GM18861 (cell line): Measurements from ENCODE around the gene ISM2.
"Not testable (repeated sequence)": the region's sequence is repeated elsewhere in the genome, so short reads cannot be mapped to it uniquely, and the experiment has no call there.

Experiments
- ATAC-seq: cut with Tn5 transposase; IDR thresholded peaks from one replicate; pipeline ENCODE4 v1.9.1; 2021; ENCODE audit not compliant: unreplicated experiment

Gene ISM2

DNA sequence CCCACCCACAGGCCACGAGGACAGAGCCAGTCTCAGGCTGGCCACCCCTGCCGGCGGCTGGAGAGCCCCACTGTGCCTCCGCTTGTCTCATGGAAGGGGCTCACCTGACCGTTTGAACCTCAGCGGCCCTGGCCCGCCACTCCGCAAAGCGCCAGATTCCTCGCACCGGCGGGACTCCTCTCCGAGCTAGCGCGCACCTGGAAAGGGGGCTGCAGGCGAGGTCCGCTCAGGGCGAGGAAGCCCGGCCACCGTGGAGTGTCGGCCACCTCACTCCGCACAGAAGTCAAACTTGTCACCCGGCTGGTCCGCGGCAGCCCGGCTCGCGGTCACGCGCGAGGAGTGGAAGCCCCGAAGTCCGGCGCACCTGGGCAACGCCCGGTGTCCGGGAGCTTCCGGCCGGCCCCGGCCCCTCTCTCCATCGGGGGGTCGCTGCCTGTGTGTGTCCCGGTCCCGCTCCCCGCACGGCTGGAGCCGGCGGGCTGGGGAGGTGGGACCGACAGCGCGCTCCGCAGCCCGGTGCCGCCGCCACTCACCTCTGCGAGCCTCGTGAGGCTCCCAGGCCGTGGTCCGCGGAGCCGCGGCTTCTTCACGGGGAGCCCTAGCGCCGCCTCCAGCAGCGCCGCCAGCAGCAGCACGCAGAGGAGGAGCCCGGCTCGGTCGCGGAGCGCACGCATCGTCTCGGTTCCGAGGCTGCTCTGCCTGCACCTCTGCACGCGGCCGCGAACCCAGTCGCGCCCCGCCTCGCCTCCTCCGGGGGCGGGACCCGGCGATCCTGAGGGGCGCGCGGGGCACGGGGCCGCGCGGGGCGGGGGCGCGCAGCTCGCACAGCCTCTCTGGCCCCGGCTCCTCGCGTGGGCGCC lies at the start of gene ISM2:
Gene ISM2, minus strand, starts transcription at position 697 of the 860 bp plus-strand sequence. Its CDS starts 23 bp downstream, at position 674.
- peak; percentile 53 for ATAC-seq

DNA sequence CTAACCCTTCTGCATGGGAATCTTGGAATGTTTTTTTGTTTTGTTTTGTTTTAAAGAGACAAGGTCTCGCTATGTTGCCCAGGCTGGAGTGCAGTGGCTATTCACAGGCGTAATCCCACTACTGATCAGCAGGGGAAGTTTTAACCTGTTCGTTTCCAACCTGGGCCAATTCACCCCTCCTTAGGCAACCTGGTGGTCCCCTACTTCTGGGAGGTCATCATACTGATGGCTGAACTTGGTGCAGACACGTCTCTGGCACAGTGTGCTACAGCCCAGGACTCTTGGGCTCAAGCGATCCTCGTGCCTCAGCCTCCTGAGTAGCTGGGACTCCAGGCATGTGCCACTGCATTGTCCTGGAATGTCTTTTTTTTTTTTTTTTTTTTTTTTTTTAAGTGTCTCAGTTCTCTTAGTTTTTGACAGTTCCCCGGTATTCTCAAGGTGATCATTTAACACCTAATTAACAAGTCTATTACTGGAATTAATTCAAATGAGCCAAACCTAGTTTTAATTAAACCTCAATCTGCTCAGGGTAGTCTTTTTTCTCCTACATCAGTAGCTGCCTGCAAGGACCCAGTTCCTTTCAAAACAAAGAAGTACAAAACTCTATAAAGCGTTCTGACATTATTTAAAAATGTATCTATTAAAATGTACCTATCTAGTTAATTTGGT lies 49.0 kb upstream of the ISM2 start:
- no peak for ATAC-seq

DNA sequence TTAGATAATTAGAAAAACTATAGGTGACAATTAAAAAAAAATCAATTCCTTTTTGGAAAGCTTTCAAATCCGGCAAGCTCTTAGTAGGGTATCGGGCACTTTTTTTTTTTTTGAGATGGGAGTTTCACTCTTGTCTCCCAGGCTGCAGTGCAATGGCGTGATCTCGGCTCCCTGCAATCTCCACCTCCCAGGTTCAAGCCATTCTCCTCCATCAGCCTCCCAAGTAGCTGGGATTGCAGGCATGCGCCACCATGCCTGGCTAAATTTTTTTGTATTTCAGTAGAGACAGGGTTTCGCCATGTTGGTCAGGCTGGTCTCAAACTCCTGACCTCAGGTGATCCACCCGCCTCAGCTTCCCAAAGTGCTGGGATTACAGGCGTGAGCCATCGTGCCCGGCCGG lies 46.6 kb upstream of the ISM2 start:
- not testable (repeated sequence) for ATAC-seq

DNA sequence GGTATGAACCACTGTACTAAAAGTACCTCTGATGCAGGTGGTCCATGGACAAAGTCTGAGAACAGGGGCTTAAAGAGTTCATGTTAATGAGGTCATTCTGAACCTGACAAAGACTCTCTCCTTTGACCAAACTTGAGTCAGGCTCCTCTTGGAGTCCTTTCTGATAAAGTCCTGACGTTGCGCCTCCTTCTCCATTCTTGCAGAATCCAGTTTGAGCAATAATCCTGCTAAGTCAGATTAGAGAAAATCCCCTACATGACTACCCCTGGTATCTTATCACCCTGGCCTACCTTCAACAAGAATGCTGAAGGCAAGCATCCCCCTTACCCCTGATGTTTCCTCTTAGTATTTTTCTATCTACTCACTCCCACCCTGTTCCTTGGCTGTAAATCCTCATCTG lies 46.0 kb upstream of the ISM2 start:
- ATAC-seq: no peak

DNA sequence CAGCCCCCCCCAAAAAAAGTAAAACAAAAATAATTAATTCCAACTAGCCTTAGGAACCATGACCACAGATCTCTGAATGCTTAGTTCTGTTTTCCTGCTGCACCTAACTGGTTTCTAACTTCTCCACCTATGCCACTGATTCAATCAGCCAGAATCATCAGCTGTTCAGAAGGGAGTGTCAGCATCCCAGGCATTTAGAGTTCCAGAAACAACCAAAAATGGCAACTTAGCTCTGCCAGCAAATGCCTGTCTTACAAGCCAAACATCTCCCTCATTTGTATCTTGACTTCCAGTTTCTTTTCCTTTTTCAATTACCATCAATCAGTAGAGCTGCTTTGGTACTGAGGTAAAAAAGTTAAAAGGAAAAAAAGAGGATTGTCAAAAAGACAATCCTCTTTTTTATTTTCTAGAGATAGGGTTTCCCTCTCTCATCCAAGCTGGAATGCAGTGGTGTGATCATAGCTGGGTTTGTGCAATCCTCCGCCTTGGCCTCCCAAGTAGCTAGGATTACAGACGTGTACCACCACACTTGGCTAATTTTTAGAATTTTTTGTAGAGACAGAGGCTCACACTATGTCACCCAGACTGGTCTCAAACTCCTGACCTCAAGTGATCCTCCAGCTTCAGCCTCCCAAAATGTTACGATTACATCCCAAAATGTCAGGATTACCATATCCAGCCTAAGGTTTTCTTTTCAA lies 45.2 kb upstream of the ISM2 start:
- ATAC-seq: no peak

DNA sequence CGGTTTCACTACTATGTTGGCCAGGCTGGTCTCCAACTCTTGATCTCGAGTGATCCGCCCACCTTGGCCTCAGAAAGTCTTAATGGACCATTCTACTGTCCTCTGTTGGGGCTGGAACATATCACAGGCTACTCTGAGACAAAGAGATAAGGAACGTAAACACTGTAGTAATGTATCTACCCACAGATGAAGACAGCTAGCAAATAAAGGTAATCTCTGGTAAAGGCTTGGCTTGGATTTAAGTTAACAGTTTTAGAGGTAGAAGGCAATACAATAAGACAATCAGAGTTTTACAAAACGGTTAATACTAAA lies 44.6 kb upstream of the ISM2 start:
- ATAC-seq: no peak

DNA sequence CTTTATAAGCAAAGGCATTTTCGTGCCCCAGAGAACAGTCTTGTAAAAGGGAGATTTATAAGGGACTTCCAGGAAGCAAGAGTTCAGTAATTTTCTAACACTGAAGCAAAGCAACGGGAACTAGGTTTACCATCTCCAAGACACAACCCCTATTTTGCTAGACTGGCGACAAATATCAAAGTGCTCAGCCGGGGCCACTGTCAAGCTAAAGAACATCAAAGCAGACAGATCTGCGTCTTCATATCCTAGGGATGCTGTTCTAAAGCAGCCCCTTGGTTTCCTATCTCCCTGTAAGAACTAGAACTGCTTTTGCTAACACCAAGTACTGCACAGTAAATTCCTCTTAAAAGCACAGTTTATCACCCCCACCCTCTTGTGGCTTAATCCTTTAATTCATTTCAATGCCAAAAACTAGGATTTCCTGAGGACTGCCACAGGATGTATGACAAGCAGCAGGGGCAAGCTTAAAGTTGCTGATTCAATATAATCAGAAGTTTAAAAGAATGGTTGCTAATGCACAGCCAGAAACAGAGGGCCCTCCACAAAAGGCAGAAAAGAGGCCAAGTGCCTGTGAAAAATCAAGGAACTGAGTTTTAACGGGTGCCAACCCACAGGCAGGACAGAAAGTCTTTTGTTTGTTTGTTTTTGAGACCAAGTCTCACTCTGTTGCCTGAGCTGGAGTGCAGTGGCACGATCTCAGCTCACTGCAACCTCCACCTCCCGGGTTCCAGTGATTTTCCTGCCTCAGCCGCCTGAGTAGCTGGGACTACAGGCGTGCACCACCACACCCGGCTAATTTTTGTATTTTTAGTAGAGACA lies 44.0 kb upstream of the ISM2 start:
- ATAC-seq: no peak

DNA sequence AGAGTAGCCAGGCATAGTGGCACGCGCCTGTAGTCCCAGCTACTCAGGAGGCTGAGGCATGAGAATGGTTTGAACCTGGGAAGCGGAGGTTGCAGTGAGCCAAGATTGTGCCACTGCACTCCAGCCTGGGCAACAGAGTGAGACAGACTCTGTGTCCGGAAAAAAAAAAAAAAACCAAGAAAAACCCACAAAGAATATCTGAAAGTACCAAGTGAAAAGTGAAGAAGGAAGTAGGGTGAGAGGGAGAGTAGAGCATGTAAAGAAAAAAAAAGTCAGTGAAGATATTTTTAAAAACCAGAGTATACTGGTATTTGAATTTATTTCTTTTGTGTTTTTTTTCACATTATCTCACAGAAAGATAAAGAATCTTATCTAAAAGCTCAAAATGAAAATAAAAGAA lies 43.3 kb upstream of the ISM2 start:
- peak; percentile 64 for ATAC-seq

DNA sequence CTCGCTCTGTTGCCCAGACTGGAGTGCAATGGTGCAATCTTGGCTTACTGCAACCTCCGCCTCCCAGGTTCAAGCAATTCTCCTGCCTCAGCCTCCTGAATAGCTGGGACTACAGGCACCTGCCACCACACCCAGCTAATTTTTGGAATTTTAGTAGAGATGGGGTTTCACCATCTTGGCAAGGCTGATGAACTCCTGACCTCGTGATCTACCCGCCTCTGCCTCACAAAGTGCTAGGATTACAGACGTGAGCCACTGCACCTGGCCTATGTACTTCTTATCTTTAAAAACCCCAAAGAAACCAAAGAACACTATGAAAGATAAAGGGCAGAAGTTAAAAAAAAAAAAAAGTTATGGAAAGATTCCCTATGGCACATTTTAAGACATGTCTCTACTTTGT lies 38.3 kb upstream of the ISM2 start:
- ATAC-seq: not testable (repeated sequence)

DNA sequence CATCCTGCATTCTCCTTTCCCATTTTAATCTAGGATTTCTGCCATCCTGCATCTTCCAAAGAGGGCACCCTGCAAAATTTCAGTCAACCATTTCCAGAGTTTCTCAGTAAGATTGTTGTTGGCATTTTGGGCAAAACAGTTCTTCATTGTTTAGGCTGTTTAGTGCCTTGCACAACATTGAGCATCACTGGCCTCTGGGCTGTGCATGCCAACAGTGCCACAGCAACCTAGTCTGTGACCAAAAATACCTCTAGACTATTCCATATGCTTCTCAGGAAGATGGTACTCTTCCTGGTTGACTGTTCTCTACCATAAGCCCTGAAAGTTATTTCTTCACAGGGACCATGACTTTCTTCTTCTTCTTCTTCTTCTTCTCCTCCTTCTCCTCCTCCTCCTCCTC lies 32.5 kb upstream of the ISM2 start:
- no peak for ATAC-seq

DNA sequence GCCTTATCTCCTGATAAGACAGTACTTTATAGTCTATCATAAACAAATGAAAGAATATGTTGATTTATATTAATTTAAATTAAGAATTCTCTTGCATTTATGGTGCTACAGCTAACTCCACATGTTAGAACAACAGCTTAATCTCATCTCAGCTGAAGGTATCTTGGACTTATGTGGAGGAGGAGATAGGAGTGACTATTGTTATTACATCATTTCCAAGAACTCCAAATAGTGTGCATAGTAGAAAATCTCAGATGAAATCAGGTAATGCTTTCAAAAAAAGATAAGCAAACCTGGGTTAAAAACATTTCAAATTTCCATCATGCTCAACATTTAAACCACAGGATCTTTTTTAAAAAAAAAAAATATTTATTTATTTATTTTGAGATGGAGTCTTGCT lies 31.3 kb upstream of the ISM2 start:
- ATAC-seq: no peak

DNA sequence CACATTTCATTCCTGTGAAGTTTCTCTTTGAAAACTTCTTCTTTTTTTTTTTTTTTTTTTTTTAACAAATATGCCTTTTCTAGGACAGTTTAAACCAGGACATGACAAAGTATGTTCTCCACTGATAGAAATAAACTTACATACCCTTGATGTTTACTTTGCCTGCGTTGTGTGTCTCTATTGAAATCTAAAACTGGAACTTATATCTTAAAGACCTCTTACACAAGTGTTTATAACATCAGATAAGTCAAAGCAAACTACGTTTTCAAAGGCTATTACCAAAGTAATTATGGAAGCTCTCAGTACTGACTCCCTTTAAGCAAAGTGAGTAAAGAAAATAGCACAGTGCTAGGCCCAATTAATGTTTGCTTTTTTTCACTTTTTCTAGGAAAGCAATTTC lies 30.6 kb upstream of the ISM2 start:
- ATAC-seq: no peak

DNA sequence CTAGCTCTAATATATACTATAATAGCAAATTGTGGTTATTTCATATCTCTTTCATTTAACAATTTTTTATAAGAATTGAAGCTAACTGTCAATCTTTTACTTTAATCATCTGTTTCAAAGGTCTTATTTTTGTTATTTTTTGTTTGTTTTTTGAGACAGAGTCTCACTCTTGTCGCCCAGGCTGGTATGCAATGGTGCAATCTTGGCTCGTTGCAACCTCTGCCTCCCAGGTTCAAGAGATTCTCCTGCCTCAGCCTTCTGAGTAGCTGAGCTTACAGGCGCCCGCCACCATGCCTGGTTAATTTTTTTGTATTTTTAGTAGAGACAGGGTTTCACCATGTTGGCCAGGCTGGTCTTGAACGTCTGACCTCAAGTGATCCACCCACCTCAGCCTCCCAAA lies 30.1 kb upstream of the ISM2 start:
- not testable (repeated sequence) for ATAC-seq

DNA sequence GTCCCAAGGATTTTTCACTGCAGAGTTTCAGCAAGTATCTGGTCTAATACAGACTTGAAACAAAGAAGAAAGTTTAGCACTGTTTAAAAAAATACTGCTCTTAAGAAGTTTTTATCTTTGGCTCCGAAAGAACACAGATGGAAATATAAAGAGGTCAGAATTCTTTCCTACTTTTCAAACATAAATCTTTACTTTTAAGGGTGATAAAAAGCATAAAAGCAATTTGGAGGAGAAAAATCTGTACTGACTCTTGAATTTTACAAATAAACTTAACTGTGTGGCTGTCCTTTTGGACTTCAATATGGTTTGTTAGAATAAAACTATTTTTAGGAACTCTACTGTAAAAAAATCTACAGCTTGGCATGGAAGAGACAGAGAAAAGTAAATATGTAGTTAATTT lies 27.6 kb upstream of the ISM2 start:
- no peak for ATAC-seq

DNA sequence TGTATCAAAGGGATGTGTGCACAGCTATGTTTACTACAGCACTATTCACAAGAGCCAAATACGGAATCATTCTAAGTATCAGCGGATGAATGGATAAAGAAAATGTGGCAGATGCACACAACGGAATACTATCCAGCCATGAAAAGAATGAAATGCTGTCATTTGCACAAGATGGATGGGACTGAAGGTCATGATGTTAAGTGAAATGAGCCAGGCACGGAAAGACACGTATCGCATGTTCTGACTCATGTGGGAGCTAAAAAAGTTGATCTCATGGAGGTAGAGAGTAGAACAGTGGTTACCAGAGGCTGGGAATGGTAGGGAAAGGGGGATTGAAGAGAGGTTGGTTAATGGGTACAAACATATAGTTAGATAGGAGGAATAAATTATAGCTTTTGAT lies 25.9 kb upstream of the ISM2 start:
- ATAC-seq: no peak

DNA sequence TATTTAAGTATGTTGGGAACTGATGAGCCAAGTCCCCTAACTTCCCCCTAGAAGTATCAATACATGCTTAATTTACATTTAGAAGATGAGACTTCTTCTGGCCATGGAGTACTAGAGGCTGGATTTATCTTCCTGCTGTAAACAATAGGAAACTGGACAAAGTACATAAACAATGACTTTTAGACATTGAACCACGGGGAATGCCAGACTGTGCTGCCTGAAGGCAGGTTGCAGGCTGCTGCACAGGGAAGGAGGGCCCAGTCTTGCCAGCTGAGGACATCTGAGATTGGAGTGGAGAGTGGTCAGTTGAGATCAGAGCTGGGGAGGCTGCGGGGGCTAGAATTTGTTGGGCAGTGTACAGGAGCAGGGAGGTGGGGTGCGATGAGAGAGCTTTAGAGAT lies 24.5 kb upstream of the ISM2 start:
- no peak for ATAC-seq

DNA sequence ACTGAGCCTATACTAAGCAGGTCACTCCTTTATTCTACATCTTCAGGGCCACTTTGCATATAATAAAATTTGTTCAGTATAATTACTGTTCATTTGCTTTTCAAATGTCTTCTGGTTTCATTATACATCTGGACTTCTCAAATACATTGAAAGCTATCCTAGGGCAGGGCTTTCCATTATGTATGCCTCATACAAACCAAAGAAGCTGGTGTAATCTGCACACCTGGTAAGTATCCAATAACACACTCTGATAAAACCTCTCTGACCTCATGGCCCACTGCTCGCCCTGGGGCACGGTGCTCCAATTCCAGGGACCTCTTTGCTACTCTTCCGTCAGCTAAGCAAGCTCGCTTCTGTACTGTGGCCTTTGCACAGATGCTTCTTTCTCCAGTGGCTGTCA lies 21.9 kb upstream of the ISM2 start:
- ATAC-seq: no peak

DNA sequence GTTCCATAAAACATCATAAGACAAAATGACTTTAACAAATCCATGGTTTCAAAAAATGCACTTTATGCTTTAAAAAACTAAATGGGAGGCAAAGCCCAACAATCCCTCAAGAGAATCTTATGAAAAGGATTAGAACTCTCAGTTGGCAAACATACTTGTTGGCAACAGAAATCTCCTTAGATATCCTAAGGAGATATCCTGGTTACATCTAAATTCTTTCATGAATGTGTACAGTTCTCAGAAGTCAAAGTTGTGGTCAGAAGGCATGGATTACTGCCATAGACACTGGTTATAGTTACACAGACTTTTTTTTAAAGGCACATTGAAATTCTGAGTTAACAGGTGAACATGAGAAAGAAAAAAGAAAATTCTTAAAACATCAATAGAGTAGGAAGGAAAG lies 17.5 kb upstream of the ISM2 start:
- ATAC-seq: no peak

DNA sequence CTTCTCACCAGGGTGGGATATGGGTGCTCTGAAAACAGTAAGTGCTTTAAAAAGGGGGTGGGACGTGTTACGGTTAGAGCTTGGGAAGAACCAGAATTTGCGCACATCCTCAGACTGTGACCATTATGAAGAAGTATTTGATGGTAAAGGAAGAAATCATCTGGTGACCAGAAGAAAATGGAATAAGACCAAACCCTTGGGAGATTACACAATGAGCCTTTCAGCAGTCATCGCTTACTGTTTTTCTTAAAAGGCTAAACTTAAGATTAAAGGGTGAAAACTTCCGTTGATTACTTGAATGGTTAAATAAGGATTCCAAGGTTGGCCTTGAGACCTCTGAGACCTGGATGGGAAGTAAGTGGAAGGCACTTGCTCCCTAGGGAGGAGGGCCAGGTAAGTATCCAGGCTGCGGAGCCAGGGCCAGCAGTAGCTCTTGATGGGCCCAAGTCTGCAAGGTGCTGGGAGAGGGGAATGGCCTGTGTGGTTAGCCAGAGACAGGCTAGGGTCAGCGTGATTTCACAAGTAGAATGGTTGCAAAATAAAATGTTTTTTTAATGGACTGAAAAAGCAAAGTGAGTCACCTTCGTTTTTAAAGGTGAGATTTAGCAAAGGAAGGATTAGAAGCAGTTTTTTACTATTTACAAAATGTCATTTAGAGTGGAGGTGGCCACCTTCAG lies 13.0 kb upstream of the ISM2 start:
- ATAC-seq: no peak

DNA sequence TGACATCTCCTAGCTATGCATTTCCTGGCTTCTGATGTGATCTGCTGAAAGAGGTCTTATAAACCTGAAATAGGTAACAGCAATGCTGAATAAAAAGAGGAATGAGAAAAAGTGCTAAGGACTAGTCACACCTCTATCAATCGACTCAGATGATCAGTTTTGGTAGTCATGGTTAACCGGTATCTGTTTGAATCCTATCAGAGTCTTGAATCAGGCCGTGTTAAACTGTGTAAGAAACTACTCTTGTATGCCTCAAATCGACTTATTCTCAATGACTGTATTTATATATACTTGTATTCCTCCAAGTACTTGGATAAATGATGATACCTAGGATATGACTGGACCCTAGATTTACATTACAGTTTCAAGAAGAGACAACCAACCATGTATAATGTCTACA lies 10.8 kb upstream of the ISM2 start:
- ATAC-seq: no peak

DNA sequence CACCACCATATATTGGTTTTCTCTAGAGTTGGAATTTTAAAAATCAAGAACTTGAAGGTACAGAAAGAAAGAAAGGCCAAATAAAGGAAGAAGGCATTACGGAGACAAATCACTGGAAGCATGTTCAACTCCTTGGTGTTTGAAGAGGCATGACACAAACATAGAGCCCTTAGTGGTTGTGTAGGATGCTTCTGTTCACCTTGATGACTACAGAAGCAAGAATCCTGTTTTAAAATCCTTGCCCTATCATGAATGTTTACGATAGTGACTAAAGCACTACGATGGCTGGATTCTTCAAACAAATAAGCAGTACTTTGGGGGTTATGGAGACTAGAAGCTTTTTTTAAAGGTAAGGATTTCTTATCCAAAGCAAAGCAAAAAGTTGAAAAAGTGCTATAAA lies 10.3 kb upstream of the ISM2 start:
- no peak for ATAC-seq
